TTC549 (cell line): ENCODE results near the gene SIPA1.

Source experiments
- FAIRE-seq: peaks from 2 replicates; lab custom pipeline; 2012; peaks lifted over from hg19 to GRCh38; lab: Jason Lieb, UNC

Gene SIPA1

GRCh38 chr11:65609665-65610064, 28.2 kb upstream of the SIPA1 start:
- FAIRE-seq = no peak

- FAIRE-seq = no peak
Observed at GRCh38 chr11:65610404-65610803, 27.5 kb upstream of the SIPA1 start.

GRCh38 chr11:65611028-65611757, 26.7 kb upstream of the SIPA1 start:
- FAIRE-seq = no peak

GRCh38 chr11:65611758-65612603, 25.9 kb upstream of the SIPA1 start:
- no peak for FAIRE-seq

- no peak for FAIRE-seq
Observed at GRCh38 chr11:65612691-65613090, 25.2 kb upstream of the SIPA1 start.

GRCh38 chr11:65613091-65613928, 24.6 kb upstream of the SIPA1 start:
- FAIRE-seq = no peak

GRCh38 chr11:65615229-65615949, 22.5 kb upstream of the SIPA1 start, which contains the start of gene PCNX3:
PCNX3 (plus strand) TSS chr11:65615776; CDS start chr11:65616312, 536 bp downstream.
- FAIRE-seq = peak; percentile 98

- no peak for FAIRE-seq
Observed at GRCh38 chr11:65615950-65616574, 21.8 kb upstream of the SIPA1 start.

GRCh38 chr11:65616575-65617001, 21.3 kb upstream of the SIPA1 start:
- no peak for FAIRE-seq

GRCh38 chr11:65617136-65617850, 20.6 kb upstream of the SIPA1 start:
- FAIRE-seq = no peak

GRCh38 chr11:65617990-65618751, 19.7 kb upstream of the SIPA1 start:
- FAIRE-seq = no peak

GRCh38 chr11:65618763-65619162, 19.1 kb upstream of the SIPA1 start:
- no peak for FAIRE-seq

- no peak for FAIRE-seq
Observed at GRCh38 chr11:65619281-65619928, 18.5 kb upstream of the SIPA1 start.

- no peak for FAIRE-seq
Observed at GRCh38 chr11:65620666-65621065, 17.2 kb upstream of the SIPA1 start.

GRCh38 chr11:65621460-65621859, 16.4 kb upstream of the SIPA1 start:
- FAIRE-seq = no peak

GRCh38 chr11:65622011-65622410, 15.9 kb upstream of the SIPA1 start:
- no peak for FAIRE-seq

- no peak for FAIRE-seq
Observed at GRCh38 chr11:65623177-65623576, 14.7 kb upstream of the SIPA1 start.

GRCh38 chr11:65623852-65624616, 13.9 kb upstream of the SIPA1 start:
- no peak for FAIRE-seq
